ENCODE measurements around the gene NCOA6.

The NCOA6 gene
- long read RNA-seq, donor 1, partial matches to known transcripts, result 13 of 13 reads
- long read RNA-seq, donor 1, other reads (novel, unspliced or antisense), result 0 of 13 reads
- long read RNA-seq, donor 2, partial matches to known transcripts, result 6 of 7 reads
- long read RNA-seq, donor 2, other reads (novel, unspliced or antisense), result 0 of 7 reads
- long read RNA-seq, donor 3, partial matches to known transcripts, result 14 of 14 reads
- long read RNA-seq, donor 3, other reads (novel, unspliced or antisense), result 0 of 14 reads
- long read RNA-seq, donor 4, partial matches to known transcripts, result 42 of 42 reads
- long read RNA-seq, donor 4, other reads (novel, unspliced or antisense), result 0 of 42 reads
- long read RNA-seq, donor 5, partial matches to known transcripts, result 5 of 5 reads
- long read RNA-seq, donor 5, other reads (novel, unspliced or antisense), result 0 of 5 reads
- long read RNA-seq, donor 6, partial matches to known transcripts, result 29 of 29 reads
- long read RNA-seq, donor 6, other reads (novel, unspliced or antisense), result 0 of 29 reads
- long read RNA-seq, donor 7, partial matches to known transcripts, result 89 of 89 reads
- long read RNA-seq, donor 7, other reads (novel, unspliced or antisense), result 0 of 89 reads
- long read RNA-seq, donor 8, partial matches to known transcripts, result 77 of 77 reads
- long read RNA-seq, donor 8, other reads (novel, unspliced or antisense), result 0 of 77 reads

DNA sequence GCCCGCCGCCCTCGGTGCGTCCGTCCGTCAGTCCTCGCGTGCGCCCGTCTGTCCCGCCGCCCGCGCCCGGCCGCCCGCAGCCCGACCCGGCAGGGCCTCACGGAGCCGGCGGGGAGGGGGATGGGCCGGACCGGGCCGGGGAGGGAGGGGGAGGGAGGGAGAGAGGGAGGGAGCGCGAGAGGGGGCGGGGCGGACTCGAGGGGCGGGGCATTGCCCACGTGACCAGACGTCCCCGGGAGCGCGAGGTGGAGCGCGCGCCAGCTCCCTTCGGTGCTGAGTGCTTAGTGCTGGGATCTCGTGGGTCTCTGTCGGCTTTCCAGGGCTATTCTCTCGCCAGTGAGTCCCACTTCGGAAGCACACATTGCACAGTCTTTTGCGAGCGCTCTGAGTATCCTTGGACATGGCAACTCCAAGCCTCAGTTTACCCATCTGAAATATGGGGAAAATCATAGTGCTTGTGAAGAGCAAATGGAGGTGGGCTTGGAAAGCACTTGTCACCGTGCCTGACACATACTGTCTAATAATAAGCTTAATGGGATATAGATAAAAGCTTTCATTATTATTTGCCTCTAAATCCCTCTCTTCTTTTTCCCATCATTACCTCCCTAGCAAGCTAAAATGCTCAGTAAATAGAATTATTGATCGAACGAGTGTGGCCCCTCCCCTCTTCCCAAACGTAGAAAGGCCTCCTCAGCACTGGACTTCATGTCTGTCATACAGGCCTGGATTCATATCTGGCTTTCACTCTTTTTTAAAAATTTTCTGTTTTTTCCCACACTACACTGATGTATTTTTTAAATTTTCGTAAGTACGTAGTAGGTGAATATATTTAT lies at the start of gene NCOA6:
Gene NCOA6 (minus strand): TSS at position 122 of the 833 bp plus-strand sequence. CDS start 43,296 bp downstream, outside the sequence.
- peak; percentile 38 for DNase-seq

DNA sequence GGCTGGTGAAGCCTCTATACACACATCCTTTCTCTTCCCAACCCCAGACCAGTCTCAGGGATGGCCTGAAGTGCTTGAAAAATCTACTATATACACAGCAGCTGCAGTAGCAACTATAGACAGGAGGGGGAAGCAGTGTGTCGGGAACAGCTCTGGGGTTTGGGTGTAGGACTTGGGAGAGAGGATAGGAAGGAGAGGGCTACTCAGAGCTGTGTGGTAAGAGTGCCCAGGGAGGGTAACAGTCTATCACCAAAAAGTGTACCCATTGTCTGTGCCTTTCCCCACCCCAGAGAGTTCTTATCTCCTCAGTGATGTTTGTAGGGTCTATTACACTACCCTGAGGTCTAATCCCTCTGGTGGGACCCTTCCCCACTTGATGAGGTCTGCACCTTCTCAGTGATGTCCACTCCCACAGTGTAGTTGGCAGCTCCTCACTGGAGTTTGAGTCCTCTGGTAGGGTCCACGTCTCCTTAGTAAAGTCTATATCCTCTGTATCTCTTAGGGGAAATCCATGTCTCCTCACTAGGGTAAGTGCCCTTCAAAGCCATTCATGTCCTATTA lies 48.7 kb upstream of the NCOA6 start:
- peak; percentile 53 for DNase-seq

DNA sequence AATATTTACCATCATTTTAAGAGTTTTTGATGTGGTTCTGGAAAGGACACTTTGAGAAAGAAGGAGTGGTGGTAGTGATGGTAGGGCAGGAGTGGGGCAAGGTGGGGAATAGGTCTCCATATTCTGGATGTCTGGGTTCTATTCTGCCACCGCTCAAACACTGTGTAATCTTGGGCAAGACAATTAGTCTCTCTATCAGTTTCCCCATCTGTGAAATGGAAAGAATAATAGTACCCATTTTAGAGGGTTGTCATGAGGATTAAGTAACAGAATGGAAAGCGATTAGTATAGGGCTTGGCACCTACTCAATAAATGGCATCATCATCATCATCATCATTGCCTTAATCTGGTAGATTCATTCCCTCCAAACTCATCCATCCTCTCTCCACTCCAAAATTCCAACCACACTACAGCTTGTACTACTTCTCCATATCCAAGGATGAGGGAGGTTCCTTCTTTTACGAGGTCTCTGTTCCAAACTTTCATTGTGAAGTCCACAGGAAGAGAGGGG lies 48.2 kb upstream of the NCOA6 start:
- peak; percentile 7 for DNase-seq

DNA sequence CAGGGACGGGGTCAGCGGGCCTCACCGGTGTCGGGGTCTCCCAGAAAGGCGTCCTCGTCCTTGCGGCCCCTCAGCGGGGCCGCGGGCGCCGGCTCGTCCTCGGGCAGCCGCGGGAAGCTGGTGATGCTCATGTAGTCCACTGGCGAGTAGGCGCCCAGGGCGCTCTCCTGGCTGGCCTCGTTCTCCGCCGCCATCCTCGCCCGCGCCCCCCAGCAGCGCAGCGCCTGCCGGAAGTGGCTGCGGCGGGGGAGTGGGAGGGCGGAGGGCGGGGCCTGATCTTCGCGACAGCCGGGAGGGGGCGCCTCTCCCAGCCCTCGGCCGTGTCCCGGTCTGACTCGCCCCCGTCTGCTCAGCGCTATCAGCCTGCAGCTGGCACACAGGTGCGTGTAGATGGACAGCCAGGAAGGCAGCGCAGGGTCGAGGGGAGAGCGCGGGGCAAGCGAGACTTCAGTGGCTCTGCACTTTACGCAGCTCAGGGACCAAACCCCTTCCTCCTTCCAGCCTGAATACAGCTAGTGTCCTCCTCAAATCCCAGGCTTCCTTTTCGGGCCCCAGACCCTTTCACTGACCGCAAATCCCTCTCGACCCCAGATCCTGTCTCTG lies 47.3 kb upstream of the NCOA6 start, which contains the start of gene GGT7:
Gene GGT7 (minus strand): TSS at position 235 of the 603 bp plus-strand sequence. CDS start 41 bp downstream, at position 194.
- peak; percentile 72 for DNase-seq

DNA sequence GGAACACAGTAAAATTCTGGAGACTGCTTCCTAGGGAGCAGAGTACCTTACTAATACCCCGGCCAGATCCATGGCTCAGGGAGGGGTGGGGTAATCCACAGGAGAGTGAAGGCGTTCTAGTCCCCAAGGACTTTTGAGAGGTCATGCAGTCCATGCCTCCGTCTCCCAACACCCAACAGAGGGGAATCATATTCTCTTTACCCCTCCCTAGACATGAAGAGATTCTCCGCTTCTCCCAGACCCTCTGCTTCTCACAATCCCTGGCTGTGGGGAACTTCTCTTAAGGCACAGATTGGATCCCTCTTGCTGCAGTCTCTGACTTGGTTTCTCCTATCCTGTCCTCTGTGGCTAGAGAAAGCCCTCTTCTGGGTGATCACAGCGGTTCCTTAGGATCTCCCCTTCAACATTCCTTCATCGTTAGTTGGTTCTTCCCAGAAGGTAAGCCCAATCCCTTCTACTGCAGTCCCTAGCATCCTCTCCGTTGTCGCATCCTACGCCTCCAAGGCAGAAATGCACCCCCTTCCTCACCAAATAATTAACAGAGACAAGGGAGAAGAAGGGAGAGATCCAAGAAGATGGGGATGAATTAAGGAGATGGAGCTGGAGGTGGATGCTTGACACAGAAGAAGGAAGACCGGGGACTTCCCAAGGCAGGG lies 46.6 kb upstream of the NCOA6 start:
- DNase-seq, result no peak

DNA sequence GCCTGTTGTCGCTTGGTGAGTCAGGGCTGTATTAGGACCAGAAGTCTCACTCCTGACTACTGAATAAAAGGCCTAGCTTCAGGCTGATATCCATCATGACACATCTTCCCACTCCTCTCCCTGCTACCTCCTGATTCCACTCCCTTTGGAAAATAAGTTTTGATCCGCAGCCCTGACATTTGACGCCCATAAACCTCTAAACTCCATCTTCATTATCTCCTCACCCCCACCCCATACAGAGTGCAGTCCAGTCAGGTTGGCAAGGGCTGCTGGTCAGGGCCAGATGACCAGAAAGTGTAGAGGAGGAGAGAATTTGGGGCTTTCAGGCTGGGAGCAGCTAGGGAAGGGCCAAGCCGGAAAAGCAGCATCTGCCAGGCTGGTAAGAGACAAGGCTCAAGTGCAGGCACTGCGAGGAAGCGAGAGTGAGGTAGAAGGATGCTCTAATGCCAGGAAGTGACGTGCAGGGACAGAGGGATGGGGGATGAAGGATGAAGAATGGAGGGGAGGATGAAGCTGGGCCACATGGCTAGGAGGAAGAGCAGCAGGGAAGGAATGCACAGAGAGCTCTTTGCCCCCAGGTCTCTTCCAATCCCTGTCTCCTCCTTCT lies 46.0 kb upstream of the NCOA6 start:
- DNase-seq, result no peak

DNA sequence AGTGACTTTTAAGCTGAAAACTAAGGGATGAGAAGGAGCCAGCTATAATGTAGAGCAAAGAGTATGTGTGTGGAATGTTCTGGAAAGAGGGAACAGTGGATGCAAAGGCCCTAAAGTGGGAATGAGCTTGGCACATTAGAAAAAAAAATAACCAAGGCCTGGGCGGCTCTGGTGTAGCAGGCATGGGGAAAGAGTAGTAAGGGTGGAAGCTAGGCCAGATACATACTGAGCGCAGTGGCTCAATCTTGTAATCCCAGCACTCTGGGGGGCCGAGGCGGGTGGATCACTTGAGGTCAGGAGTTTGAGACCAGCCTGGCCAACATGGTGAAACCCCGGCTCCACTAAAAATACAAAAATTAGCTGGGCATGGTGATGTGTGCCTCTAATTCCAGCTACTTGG lies 38.8 kb upstream of the NCOA6 start:
- no peak for DNase-seq

DNA sequence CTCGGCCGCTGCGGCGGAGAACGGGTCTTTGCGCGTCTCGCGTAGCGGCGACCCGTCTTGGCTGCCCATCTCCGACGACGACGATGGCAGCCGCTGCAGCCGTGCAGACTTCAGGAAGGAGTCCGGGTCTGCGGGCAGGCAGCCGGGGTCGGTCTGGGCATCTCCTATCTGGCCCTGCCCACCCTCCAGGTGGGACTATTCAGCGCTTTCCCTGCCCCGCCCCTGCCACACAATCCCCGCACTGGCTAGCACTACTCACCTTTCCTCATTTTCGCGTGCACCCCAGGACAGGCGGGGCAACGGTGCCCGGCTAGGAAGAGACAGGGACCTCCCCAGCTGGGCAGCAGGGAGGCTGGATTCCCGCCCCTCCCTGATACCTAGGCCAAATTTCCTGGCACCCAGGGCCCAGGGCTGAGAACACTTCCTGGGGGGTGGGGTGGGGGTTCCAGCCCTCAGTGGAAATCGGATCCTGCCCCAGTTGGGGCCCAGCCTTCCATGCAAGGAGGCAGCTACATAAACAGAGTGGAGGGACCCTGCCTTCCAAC lies 38.0 kb upstream of the NCOA6 start:
- peak; percentile 13 for DNase-seq

DNA sequence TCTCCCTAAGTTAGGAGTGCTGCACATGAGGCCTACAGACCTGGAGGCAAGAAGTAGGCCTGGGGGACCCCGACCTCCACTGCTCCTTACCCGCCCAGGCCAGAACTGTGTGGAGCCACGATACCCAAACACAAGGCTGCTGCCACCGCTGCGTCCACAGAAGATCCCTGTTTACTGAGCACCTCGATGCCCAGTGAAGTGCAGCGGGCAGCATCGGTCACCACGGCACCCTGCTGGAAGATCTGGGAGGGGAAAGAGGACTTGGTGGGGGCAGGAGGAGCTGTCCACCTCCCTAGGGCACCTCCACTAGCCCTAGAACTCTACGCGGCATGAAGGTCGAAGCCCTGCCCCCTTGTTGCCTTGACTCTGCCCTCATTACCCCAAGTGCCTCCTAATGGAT lies 37.3 kb upstream of the NCOA6 start:
- DNase-seq, result peak; percentile 3

DNA sequence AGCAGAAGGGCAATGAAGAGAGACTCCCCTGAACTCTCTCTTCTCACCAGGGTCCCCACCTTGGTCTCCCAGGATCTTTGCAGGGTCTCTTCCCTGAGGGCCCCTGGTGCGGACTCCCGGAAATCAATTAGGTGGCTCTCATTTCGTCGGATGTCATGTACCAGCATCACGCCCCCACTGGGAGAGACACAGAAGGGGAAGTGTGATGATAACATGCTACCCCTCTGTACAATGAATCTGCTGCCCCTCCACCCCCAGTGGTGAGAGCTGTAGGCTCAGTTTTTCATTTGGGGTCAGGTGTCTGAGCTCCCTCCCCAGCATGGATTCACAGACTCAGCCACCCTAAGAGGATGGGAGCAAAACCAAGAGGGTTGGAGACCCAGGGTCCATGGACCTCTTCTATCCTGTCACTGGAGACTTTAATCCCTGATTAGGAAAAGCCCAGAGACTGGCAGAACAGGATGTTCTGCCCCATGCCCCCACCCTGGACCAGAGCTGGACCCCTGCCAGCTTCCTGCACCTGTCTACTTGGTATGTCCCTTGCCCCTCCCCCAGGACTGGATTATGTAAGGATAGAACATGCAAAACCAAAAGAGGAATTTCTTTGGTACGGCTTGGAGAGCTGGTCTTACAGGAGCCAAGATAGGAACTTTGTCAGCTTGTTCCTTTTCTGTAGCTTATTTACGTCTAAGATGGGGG lies 36.1 kb upstream of the NCOA6 start:
- DNase-seq, result no peak

DNA sequence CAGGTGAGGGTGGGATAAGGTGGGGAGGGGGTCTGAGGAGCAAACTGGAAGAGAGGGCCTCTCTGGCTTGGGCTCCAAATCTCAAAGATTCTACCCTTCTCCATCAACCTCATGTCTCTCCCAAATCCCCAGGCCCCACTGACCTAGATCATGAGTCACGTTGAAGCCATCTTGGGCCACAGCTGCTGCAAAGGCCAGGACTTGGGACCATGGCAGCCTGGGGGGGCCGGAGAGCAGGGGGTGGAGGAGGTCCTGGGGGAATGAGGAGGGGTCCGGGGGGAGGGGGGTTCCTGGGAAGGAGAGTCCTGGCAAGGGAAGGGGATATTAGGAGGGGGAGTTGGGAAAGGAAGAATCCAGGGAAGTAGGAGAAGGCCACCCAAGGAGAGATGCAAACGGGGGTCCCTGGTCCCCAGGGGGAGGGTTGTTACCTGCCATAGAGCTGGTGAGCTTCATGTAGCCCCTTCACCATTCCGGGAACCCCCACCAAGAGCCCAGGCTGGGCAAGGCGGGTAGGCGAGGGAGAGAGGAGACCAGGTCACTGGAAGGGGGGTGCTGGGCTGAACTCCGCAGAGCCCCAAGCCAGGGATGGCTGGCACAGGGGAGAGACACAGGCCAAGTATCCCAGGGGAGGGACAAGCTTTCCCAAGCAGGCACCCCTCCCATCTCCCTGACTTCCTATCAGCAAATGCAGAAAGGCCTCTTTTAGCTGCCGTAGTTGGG lies 34.5 kb upstream of the NCOA6 start:
- no peak for DNase-seq

DNA sequence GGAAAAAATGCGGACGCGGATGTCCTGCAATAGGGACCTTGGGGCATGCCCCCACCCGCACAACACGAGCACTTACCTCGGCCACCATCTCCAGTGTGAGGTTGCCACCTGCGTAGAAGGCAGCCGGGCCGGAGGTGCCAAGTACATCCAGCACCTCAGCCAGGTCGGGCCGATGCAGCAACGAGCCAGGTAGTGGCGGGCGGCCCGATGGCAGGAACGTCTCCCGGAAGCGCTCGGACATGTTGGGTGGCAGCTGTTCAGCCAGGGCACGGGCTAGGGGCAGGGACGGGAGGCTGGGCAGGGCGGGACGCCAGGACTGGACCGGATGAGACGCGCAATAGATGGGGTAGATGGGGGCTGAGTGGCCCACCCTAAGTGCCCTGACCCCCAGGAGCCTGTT lies 33.9 kb upstream of the NCOA6 start:
- DNase-seq, result no peak

DNA sequence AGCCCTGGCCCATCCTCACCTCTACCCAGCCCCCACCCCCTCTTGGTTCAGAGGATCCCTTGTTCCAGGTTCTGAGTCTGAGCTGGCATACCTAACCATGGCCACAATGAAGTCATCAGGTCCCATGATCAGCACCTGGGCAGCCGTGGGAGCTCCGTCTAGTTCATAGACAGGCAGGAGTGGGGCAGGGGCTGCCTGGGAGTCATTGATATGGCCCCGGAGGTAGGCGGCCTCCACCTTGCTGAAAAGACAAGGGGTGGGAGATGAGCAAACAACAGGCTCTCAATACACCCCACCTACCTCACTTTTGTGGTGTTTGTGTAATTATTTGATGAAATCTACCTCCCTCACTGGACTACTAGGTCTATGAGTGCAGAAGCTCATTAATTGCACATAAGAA lies 26.8 kb upstream of the NCOA6 start:
- DNase-seq, result no peak

DNA sequence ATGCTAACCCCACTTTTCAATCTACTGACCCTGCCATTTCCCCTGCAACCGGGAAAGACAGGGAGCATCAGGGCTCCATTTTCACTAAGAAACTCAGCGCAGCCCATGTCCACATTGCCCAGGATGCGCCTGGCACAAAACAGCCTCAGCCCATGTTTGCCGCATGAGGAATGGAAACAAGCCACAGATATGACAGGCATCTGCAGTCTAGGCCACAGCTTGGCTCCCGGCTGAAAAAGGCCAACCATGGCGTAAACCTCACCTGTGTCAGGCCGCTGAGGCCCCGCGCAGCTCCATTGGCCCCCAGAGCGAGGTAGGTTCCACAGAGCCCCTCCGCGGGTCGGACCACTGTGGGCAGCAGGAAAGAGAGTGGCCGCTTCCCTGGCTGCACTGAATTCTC lies 25.5 kb upstream of the NCOA6 start:
- DNase-seq, result no peak

DNA sequence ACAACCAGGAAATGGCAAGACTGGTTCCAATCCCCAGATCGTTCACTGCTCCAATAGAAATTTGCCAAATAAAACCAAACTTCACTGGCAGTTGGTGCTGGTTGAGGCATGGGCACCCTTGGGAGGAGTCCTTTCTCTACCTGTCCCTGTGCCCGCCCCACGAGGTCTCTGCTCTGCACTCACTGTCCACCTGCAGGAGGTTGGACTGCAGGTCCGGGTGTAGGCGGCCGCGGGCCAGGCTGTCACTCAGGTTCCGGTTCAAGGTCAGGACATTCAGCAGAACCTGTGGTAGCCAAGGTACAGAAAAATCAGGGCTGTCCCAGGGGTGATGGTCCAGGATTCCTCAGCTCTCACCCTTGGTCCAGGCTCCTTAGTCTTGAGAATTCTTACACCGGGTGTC lies 24.3 kb upstream of the NCOA6 start:
- DNase-seq, result no peak

DNA sequence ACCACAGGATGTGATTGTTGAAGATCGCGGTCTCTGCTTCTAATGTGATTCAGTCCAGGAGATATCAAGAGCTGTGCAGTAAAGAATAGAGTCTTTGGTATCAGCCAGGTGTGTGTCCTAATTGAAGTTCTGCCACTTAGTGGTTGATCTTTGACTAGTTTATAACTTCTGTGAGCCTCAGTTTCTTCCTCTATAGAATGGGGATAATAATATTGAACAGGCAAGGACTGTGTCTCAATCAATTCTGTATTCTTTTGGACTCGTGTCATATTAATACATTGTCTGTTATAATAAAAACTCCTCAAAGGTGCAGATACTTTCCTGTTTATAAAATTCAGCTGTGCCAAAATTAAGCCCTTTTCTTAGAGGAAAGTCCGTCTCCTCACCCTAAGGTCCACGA lies 23.1 kb upstream of the NCOA6 start:
- DNase-seq, result no peak

DNA sequence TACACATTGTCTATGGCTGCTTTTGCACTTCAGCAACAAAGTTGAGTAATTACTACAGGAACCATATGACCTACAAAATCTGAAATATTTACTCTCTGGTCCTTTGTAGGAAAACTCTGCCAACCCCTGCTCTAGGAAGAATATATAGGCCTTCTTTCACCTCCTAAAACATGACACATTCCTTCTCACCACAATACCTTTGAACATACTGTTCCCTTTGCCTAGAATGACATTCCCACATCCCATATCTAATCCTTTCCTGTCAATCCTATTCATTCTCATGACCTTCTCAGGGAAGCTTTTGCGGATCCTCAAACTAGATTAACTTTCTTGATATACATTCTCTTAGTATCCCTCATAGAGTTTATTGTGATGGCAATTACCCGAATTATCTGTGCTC lies 18.0 kb upstream of the NCOA6 start:
- no peak for DNase-seq

DNA sequence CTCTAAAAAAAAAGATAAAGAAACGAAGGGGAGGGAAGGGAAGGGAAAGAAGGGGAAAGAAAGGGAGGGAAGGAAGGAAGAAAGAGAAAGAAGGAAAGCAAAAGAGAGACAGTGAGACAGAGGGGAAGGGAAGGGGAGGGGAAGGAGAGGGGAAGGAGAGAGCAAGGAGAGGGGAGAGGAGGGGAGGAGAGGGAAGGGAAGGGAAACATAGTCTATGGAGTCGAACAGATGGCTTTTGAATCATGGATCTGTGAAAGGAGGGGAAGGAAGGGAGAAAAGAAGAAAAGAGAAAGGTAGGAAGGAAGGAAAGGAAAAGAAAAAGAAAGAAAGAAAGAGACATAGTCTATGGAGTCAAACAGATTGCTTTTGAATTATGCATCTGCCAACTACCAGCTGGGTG lies 16.7 kb upstream of the NCOA6 start:
- DNase-seq, result no peak

DNA sequence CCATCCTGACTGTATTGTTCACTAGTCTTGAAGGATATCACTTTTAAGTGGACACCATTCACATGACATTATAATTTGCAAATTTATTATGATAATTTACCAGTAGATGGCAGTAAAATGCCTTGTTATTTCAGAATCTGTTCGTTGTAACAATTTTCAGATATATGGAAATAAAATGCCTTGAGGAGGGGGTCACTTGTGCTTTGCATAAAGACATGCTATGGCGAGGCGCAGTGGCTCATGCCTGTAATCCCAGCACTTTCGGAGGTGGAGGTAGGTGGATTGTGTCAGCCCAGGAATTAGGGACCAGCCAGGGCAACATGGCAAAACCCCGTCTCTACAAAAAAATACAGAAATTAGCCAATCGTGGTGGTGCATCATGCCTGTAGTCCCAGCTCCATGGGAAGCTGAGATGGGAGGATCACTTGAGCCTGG lies 9.0 kb upstream of the NCOA6 start:
- DNase-seq, result no peak
